Activated naive CD4-positive, alpha-beta T cell treated with anti-CD3 and anti-CD28 coated beads, Interleukin-2, amount 50 U/mL, for 72 hours (primary cell): Measurements from ENCODE around the gene RFX3. TPM values are rescaled to one million over a fixed set of nuclear protein-coding genes. Genes with fewer than 3 reads are reported as not detected.

Experiments used
- ATAC-seq, 2 donors: fragments of 150-1000 bp; cut with Tn5 transposase; 2 replicates each; pipeline ENCODE4 v1.10.0; 2021; ENCODE audit warnings: mild to moderate bottlenecking in 2 of 2, moderate library complexity in 2 of 2
- DNase-seq, 2 donors: peaks; one replicate each; pipeline ENCODE4 v3.0.0; 2021 to 2022; ENCODE audit warnings: low spot score in 2 of 2
- H3K27ac Mint-ChIP-seq, 2 donors: one replicate each; pipeline ENCODE4 v1.8.0; 2022; ENCODE audit warnings: mild to moderate bottlenecking in 2 of 2, mixed read lengths in 2 of 2
- H3K36me3 Mint-ChIP-seq, 2 donors: one replicate each; pipeline ENCODE4 v1.8.0; 2022; ENCODE audit warnings: mixed read lengths in 2 of 2
- H3K9me3 Mint-ChIP-seq, 2 donors: one replicate each; pipeline ENCODE4 v1.8.0; 2022; ENCODE audit warnings: mixed read lengths in 2 of 2
- total RNA-seq, 2 donors: library from RNA; stranded (reverse); gene quantifications; one replicate each; pipeline ENCODE4 v1.2.3, GENCODE V29; 2022

RFX3 gene
- total RNA-seq, 2 donors from 2014 or later = 10.0 to 14.2 TPM

GRCh38 chr9:3467593-3468219, 58.1 kb downstream of the RFX3 start:
- DNase-seq (peak in 1 of 2 donors; percentile 19), ATAC-seq (peak; percentile 93 to 97)
- Mint-ChIP-seq H3K36me3 (no peaks in the 10 kb centered on the region), H3K9me3 (no peaks in the 10 kb centered on the region), H3K27ac (peak overlapping the region in 1 of 2 donors; percentile 14)

GRCh38 chr9:3464033-3464638, 61.7 kb downstream of the RFX3 start:
- Mint-ChIP-seq H3K27ac (no peak overlapping the region), H3K36me3 (no peaks in the 10 kb centered on the region), H3K9me3 (no peaks in the 10 kb centered on the region)
- DNase-seq = no peak
- no peak for ATAC-seq

GRCh38 chr9:3458806-3459475, 66.9 kb downstream of the RFX3 start:
- Mint-ChIP-seq H3K27ac (no peak overlapping the region), H3K36me3 (peaks cover 0 to 16% of the 10 kb centered on the region in 2 donors), H3K9me3 (no peaks in the 10 kb centered on the region)
- ATAC-seq = no peak
- no peak for DNase-seq

GRCh38 chr9:3457175-3457574, 68.6 kb downstream of the RFX3 start:
- no peak for DNase-seq
- Mint-ChIP-seq H3K36me3 (peaks cover 0 to 16% of the 10 kb centered on the region in 2 donors), H3K9me3 (no peaks in the 10 kb centered on the region), H3K27ac (no peak overlapping the region)
- no peak for ATAC-seq

- Mint-ChIP-seq H3K27ac (no peak overlapping the region), H3K36me3 (peaks cover 0 to 16% of the 10 kb centered on the region in 2 donors), H3K9me3 (no peaks in the 10 kb centered on the region)
- ATAC-seq (no peak), DNase-seq (no peak)
Measured at GRCh38 chr9:3455717-3456116, 70.1 kb downstream of the RFX3 start.

GRCh38 chr9:3455094-3455493, 70.7 kb downstream of the RFX3 start:
- Mint-ChIP-seq H3K36me3 (peaks cover 0 to 16% of the 10 kb centered on the region in 2 donors), H3K27ac (no peak overlapping the region), H3K9me3 (no peaks in the 10 kb centered on the region)
- ATAC-seq (no peak), DNase-seq (no peak)

GRCh38 chr9:3451956-3452355, 73.8 kb downstream of the RFX3 start:
- peaks cover 0 to 6% of the 10 kb centered on the region in 2 donors for H3K36me3 Mint-ChIP-seq
- H3K9me3 Mint-ChIP-seq = peaks cover 0 to 5% of the 10 kb centered on the region in 2 donors
- no peak for DNase-seq
- ATAC-seq = no peak
- H3K27ac Mint-ChIP-seq = no peak overlapping the region

GRCh38 chr9:3447788-3448187, 78.0 kb downstream of the RFX3 start:
- ATAC-seq (no peak), DNase-seq (no peak)
- Mint-ChIP-seq H3K9me3 (peaks cover 0 to 5% of the 10 kb centered on the region in 2 donors), H3K36me3 (peaks cover 0 to 4% of the 10 kb centered on the region in 2 donors), H3K27ac (no peak overlapping the region)

- Mint-ChIP-seq H3K27ac (no peak overlapping the region), H3K36me3 (peaks cover 0 to 4% of the 10 kb centered on the region in 2 donors), H3K9me3 (peaks cover 0 to 5% of the 10 kb centered on the region in 2 donors)
- DNase-seq (no peak), ATAC-seq (no peak)
Measured at GRCh38 chr9:3447143-3447542, 78.7 kb downstream of the RFX3 start.

GRCh38 chr9:3446313-3446712, 79.5 kb downstream of the RFX3 start:
- Mint-ChIP-seq H3K36me3 (peaks cover 0 to 4% of the 10 kb centered on the region in 2 donors), H3K9me3 (peaks cover 0 to 5% of the 10 kb centered on the region in 2 donors), H3K27ac (no peak overlapping the region)
- DNase-seq = no peak
- no peak for ATAC-seq

GRCh38 chr9:3444016-3444415, 81.8 kb downstream of the RFX3 start:
- peaks cover 0 to 5% of the 10 kb centered on the region in 2 donors for H3K9me3 Mint-ChIP-seq
- ATAC-seq = no peak
- H3K36me3 Mint-ChIP-seq = peaks cover 0 to 4% of the 10 kb centered on the region in 2 donors
- no peak overlapping the region for H3K27ac Mint-ChIP-seq
- DNase-seq = no peak

- DNase-seq = no peak
- H3K9me3 Mint-ChIP-seq = no peaks in the 10 kb centered on the region
- H3K27ac Mint-ChIP-seq = no peak overlapping the region
- H3K36me3 Mint-ChIP-seq = peaks cover 0 to 4% of the 10 kb centered on the region in 2 donors
- peak; percentile 52 to 74 for ATAC-seq
Measured at GRCh38 chr9:3441197-3441816, 84.5 kb downstream of the RFX3 start.

GRCh38 chr9:3436629-3437420, 89.0 kb downstream of the RFX3 start:
- Mint-ChIP-seq H3K9me3 (peaks cover 0 to 9% of the 10 kb centered on the region in 2 donors), H3K27ac (peak overlapping the region in 1 of 2 donors; percentile 39), H3K36me3 (peaks cover 0 to 8% of the 10 kb centered on the region in 2 donors)
- no peak for DNase-seq
- no peak for ATAC-seq

- Mint-ChIP-seq H3K36me3 (peaks cover 0 to 13% of the 10 kb centered on the region in 2 donors), H3K9me3 (peaks cover 0 to 13% of the 10 kb centered on the region in 2 donors)
- ATAC-seq = no peak
Measured at GRCh38 chr9:3435732-3436131, 90.1 kb downstream of the RFX3 start.

GRCh38 chr9:3434594-3434993, 91.2 kb downstream of the RFX3 start:
- H3K9me3 Mint-ChIP-seq = peaks cover 0 to 13% of the 10 kb centered on the region in 2 donors
- no peak overlapping the region for H3K27ac Mint-ChIP-seq
- peaks cover 0 to 13% of the 10 kb centered on the region in 2 donors for H3K36me3 Mint-ChIP-seq
- DNase-seq (no peak), ATAC-seq (no peak)

More at GRCh38 chr9:3435732-3436131, 90.1 kb downstream of the RFX3 start:
- no peak for DNase-seq
- H3K27ac Mint-ChIP-seq = no peak overlapping the region

- DNase-seq (no peak), ATAC-seq (no peak)
- H3K36me3 Mint-ChIP-seq = peaks cover 0 to 13% of the 10 kb centered on the region in 2 donors
- peaks cover 0 to 13% of the 10 kb centered on the region in 2 donors for H3K9me3 Mint-ChIP-seq
- no peak overlapping the region for H3K27ac Mint-ChIP-seq
Measured at GRCh38 chr9:3433754-3434153, 92.0 kb downstream of the RFX3 start.
